ENCODE data around the gene FUT1. TPM values are rescaled to one million over a fixed set of nuclear protein-coding genes. Genes with fewer than 3 reads are reported as not detected.

The FUT1 gene
- total RNA-seq, 1 experiment from 2014 or later: 11.5 TPM

DNA sequence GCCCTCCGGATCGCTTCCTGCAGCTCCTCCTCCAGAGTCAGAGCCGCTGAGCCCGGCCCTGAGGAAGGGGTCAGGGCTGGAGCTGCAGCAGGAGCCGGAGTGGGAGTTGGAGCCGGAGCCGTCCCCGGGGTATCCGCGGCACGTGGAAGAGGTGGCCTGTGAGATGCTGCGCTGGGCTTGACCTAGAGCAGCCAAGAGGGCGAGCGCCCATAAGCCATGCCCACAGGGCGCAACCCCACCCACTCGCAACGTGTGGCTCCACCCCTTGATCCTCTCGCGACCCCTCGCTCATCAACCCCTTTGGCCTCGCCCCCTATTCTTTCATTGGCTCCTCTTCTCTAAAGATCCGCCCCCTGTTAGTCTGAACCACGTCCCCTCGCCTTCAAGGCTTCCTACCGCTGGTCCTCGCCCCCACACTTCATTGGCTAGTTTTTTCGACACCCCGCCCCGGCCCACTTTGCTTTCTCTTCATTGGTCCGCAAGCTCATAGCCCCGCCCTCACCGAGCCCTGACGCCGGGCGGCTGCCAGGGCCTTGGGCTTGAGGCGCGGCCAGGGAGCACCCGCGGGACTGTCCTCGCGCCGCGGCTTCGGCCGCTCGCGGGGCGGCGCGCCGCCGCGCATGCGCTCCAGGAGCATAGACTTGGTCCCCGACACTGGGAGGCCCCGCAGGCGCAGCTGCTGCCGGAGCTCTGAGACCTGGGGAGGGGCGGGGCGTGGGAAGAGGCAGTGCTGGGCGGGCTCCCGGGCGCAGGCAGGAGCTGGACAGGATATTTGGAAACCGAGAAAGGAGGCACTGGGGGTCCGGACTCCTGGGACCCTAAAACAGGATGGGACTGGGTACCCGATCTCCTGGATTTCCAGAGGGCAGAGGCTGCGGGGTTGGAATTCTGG is 38.3 kb downstream of the FUT1 start (continued):
- TF ChIP-seq JUN (CRISPR knock-in tag; IDR thresholded peaks at IDR 0.05) (no peak), CBFB (CRISPR knock-in tag; IDR thresholded peaks at IDR 0.05; ENCODE audit: low read depth) (no peak), ZBTB21 (CRISPR knock-in tag; IDR thresholded peaks at IDR 0.05; ENCODE audit: borderline replicate concordance) (no peak), ZNF219 (CRISPR knock-in tag; IDR thresholded peaks at IDR 0.05; ENCODE audit: borderline replicate concordance) (no peak), CDX4 (CRISPR knock-in tag; IDR thresholded peaks at IDR 0.05; ENCODE audit: borderline replicate concordance) (no peak), NFYB (CRISPR knock-in tag; conservative IDR thresholded peaks at IDR 0.05; ENCODE audit: low read depth) (peak; percentile 86), NFE2L1 (CRISPR knock-in tag; IDR thresholded peaks at IDR 0.05) (peak; percentile 49; the same call in 1 of the 2 replicates), ZNF423 (CRISPR knock-in tag; IDR thresholded peaks at IDR 0.05) (no peak), NR2C2 (CRISPR knock-in tag; IDR thresholded peaks at IDR 0.05) (no peak), NR1H2 (CRISPR knock-in tag; IDR thresholded peaks at IDR 0.05) (no peak), EMX1 (CRISPR knock-in tag; IDR thresholded peaks at IDR 0.05) (no peak), TCF7 (CRISPR knock-in tag; IDR thresholded peaks at IDR 0.05; ENCODE audit: low read depth) (no peak), SMAD3 (CRISPR knock-in tag; IDR thresholded peaks at IDR 0.05; ENCODE audit: borderline replicate concordance) (no peak)
- TF ChIP-seq, protein P1, sequence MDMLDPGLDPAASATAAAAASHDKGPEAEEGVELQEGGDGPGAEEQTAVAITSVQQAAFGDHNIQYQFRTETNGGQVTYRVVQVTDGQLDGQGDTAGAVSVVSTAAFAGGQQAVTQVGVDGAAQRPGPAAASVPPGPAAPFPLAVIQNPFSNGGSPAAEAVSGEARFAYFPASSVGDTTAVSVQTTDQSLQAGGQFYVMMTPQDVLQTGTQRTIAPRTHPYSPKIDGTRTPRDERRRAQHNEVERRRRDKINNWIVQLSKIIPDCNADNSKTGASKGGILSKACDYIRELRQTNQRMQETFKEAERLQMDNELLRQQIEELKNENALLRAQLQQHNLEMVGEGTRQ (CRISPR knock-in tag; IDR thresholded peaks at IDR 0.05): no peak
- TF ChIP-seq, protein P2, sequence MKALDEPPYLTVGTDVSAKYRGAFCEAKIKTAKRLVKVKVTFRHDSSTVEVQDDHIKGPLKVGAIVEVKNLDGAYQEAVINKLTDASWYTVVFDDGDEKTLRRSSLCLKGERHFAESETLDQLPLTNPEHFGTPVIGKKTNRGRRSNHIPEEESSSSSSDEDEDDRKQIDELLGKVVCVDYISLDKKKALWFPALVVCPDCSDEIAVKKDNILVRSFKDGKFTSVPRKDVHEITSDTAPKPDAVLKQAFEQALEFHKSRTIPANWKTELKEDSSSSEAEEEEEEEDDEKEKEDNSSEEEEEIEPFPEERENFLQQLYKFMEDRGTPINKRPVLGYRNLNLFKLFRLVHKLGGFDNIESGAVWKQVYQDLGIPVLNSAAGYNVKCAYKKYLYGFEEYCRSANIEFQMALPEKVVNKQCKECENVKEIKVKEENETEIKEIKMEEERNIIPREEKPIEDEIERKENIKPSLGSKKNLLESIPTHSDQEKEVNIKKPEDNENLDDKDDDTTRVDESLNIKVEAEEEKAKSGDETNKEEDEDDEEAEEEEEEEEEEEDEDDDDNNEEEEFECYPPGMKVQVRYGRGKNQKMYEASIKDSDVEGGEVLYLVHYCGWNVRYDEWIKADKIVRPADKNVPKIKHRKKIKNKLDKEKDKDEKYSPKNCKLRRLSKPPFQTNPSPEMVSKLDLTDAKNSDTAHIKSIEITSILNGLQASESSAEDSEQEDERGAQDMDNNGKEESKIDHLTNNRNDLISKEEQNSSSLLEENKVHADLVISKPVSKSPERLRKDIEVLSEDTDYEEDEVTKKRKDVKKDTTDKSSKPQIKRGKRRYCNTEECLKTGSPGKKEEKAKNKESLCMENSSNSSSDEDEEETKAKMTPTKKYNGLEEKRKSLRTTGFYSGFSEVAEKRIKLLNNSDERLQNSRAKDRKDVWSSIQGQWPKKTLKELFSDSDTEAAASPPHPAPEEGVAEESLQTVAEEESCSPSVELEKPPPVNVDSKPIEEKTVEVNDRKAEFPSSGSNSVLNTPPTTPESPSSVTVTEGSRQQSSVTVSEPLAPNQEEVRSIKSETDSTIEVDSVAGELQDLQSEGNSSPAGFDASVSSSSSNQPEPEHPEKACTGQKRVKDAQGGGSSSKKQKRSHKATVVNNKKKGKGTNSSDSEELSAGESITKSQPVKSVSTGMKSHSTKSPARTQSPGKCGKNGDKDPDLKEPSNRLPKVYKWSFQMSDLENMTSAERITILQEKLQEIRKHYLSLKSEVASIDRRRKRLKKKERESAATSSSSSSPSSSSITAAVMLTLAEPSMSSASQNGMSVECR (CRISPR knock-in tag; IDR thresholded peaks at IDR 0.05; ENCODE audit: borderline replicate concordance): no peak

DNA sequence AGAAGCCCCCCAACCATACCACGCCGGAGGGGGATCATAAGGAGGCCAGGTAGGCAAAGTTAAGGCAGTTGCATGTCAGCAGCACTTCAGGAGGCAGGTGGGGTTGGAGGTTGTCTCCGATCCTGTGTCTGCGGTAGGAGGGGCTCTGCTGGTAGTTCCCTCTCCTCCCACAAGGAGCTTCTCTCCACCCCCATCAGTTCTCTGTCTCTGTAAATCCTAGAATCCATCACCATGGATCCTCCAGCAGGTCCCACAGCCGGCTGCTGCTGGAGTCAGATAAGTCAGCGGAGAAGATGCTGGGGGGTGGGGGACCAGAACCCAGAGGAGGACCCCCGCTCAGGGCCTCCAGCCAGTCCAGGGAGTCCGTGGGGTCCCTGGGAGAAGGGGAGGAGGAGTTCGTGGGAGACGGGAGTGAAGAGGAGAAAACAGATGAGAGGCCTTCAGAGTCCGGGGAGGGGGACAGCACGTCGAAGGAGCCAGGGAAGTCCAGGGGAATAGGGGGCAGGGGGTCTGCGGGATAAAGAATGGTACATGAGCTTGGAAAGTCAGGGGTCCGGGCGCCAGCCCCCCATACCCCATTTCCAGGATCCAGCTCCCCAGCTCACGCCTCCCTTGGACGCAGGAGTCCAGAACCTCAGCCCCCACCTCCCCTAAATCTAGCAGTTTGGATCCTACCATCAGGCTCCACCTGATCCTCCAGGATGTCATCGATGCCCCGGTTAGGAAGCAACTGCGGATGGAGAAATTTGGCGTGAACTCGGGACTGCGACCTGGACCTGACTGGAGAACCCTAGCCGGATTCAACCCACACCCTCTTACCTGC is 39.2 kb downstream of the FUT1 start:
- Mint-ChIP-seq H3K4me3 (peak overlapping the region; percentile 86), H3K9me3 (peaks cover 7% of the 10 kb centered on the region), H3K4me1 (peaks cover 30% of the 10 kb centered on the region), H3K27ac (no peak overlapping the region), H3K27me3 (ENCODE audit: low read depth) (peaks cover 3% of the 10 kb centered on the region; the same call in 1 of the 2 replicates), H3K36me3 (peaks cover 14% of the 10 kb centered on the region)
- ChIA-PET POLR2A (interaction anchor here (0.5 to 2.3 kb wide), 6 partner anchors 18 to 1903 kb away, joined by 3 to 20 read pairs (median 5); partner anchors contain the start of genes FUT2 and GYS1), CTCF (interaction anchor here (0.6 to 4.7 kb wide), 21 partner anchors 9 to 286 kb away, joined by 3 to 51 read pairs (median 5); partner anchors contain the start of genes CA11, FUT2, IZUMO1 and RASIP1)
- DNase-seq (ENCODE audit: low spot score) (peak; percentile 59), ATAC-seq (peak; percentile 14)
- TF ChIP-seq USF1 (CRISPR knock-in tag; IDR thresholded peaks at IDR 0.05) (no peak), ZNF219 (CRISPR knock-in tag; IDR thresholded peaks at IDR 0.05; ENCODE audit: borderline replicate concordance) (no peak), SMAD3 (CRISPR knock-in tag; IDR thresholded peaks at IDR 0.05; ENCODE audit: borderline replicate concordance) (no peak), ATF1 (CRISPR knock-in tag; IDR thresholded peaks at IDR 0.05) (no peak), CBFB (CRISPR knock-in tag; IDR thresholded peaks at IDR 0.05; ENCODE audit: low read depth) (no peak), ZBTB43 (CRISPR knock-in tag; IDR thresholded peaks at IDR 0.05) (no peak)
- TF ChIP-seq, protein P3, sequence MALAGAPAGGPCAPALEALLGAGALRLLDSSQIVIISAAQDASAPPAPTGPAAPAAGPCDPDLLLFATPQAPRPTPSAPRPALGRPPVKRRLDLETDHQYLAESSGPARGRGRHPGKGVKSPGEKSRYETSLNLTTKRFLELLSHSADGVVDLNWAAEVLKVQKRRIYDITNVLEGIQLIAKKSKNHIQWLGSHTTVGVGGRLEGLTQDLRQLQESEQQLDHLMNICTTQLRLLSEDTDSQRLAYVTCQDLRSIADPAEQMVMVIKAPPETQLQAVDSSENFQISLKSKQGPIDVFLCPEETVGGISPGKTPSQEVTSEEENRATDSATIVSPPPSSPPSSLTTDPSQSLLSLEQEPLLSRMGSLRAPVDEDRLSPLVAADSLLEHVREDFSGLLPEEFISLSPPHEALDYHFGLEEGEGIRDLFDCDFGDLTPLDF (CRISPR knock-in tag; IDR thresholded peaks at IDR 0.05): no peak
- TF ChIP-seq, protein P4, sequence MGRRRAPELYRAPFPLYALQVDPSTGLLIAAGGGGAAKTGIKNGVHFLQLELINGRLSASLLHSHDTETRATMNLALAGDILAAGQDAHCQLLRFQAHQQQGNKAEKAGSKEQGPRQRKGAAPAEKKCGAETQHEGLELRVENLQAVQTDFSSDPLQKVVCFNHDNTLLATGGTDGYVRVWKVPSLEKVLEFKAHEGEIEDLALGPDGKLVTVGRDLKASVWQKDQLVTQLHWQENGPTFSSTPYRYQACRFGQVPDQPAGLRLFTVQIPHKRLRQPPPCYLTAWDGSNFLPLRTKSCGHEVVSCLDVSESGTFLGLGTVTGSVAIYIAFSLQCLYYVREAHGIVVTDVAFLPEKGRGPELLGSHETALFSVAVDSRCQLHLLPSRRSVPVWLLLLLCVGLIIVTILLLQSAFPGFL (CRISPR knock-in tag; IDR thresholded peaks at IDR 0.05; ENCODE audit: borderline replicate concordance): no peak
